ENCODE measurements around the gene ZNF839.

ZNF839 gene

GRCh38 chr14:102371361-102371760, 51.8 kb downstream of the ZNF839 start:
- no peaks in the 10 kb centered on the region for H3K27me3 ChIP-seq (ENCODE audit: insufficient read depth, low read depth)
- no peak overlapping the region for H2AFZ ChIP-seq (ENCODE audit: low read depth)
- H3K4me1 ChIP-seq (ENCODE audit: low read depth, poor library complexity, severe bottlenecking): peaks cover 80% of the 10 kb centered on the region
- no peak overlapping the region for H3K9ac ChIP-seq
- no peaks in the 10 kb centered on the region for H3K36me3 ChIP-seq (ENCODE audit: insufficient read depth)
- no peak overlapping the region for H3K4me3 ChIP-seq (IDR thresholded peaks at IDR 0.05; ENCODE audit: insufficient read depth, low read depth, low read length)
- peak overlapping the region; percentile 46; the same call in 1 of the 2 replicates for H3K27ac ChIP-seq
- no peaks in the 10 kb centered on the region for H4K20me1 ChIP-seq (ENCODE audit: insufficient read depth)
- H3K79me2 ChIP-seq (ENCODE audit: insufficient read depth, low read depth): peaks cover 19% of the 10 kb centered on the region; the same call in 1 of the 2 replicates
- H3K4me2 ChIP-seq: peak overlapping the region; percentile 80
- TF ChIP-seq, protein P1, sequence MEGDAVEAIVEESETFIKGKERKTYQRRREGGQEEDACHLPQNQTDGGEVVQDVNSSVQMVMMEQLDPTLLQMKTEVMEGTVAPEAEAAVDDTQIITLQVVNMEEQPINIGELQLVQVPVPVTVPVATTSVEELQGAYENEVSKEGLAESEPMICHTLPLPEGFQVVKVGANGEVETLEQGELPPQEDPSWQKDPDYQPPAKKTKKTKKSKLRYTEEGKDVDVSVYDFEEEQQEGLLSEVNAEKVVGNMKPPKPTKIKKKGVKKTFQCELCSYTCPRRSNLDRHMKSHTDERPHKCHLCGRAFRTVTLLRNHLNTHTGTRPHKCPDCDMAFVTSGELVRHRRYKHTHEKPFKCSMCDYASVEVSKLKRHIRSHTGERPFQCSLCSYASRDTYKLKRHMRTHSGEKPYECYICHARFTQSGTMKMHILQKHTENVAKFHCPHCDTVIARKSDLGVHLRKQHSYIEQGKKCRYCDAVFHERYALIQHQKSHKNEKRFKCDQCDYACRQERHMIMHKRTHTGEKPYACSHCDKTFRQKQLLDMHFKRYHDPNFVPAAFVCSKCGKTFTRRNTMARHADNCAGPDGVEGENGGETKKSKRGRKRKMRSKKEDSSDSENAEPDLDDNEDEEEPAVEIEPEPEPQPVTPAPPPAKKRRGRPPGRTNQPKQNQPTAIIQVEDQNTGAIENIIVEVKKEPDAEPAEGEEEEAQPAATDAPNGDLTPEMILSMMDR (conservative IDR thresholded peaks at IDR 0.05; ENCODE audit: low read depth, low read length): no peak

DNA sequence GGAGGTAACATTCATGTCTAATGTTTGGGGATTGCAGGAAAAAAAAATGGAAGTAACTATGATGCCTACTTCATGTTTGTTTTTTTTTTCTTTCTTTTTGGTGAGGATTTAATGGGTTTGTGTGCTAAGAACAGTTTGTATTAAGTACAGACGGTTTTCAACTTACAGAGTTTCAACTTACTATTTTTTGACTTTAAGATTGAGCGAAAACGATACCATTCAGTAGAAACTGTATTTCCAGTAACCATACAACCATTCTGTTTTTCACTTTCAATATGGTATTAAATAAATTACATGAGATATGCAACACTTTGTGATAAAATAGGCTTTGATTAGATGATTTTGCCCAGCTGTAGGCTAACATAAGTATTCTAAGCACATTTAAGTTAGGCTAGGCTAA, 53.6 kb downstream of the ZNF839 start:
- H3K27me3 ChIP-seq (ENCODE audit: insufficient read depth, low read depth): no peaks in the 10 kb centered on the region
- peaks cover 80% of the 10 kb centered on the region for H3K4me1 ChIP-seq (ENCODE audit: low read depth, poor library complexity, severe bottlenecking)
- peaks cover 10% of the 10 kb centered on the region; the same call in 1 of the 2 replicates for H3K79me2 ChIP-seq (ENCODE audit: insufficient read depth, low read depth)
- TF ChIP-seq, protein P1 (conservative IDR thresholded peaks at IDR 0.05; ENCODE audit: low read depth, low read length): no peak
- peak overlapping the region; percentile 80 for H3K4me2 ChIP-seq
- no peaks in the 10 kb centered on the region for H3K36me3 ChIP-seq (ENCODE audit: insufficient read depth)
- no peaks in the 10 kb centered on the region for H4K20me1 ChIP-seq (ENCODE audit: insufficient read depth)
- H3K27ac ChIP-seq: peak overlapping the region; percentile 46
- no peak overlapping the region for H3K4me3 ChIP-seq (IDR thresholded peaks at IDR 0.05; ENCODE audit: insufficient read depth, low read depth, low read length)
- peak overlapping the region; percentile 9; the same call in 1 of the 2 replicates for H3K9ac ChIP-seq
- H2AFZ ChIP-seq (ENCODE audit: low read depth): no peak overlapping the region

GRCh38 chr14:102374264-102374663, 54.7 kb downstream of the ZNF839 start:
- H4K20me1 ChIP-seq (ENCODE audit: insufficient read depth): no peaks in the 10 kb centered on the region
- peak overlapping the region; percentile 80; the same call in 1 of the 2 replicates for H3K4me2 ChIP-seq
- no peak overlapping the region for H3K27ac ChIP-seq
- no peak overlapping the region for H3K9ac ChIP-seq
- no peaks in the 10 kb centered on the region; the same call in 1 of the 2 replicates for H3K79me2 ChIP-seq (ENCODE audit: insufficient read depth, low read depth)
- H3K4me3 ChIP-seq (IDR thresholded peaks at IDR 0.05; ENCODE audit: insufficient read depth, low read depth, low read length): no peak overlapping the region
- H3K36me3 ChIP-seq (ENCODE audit: insufficient read depth): no peaks in the 10 kb centered on the region
- H3K4me1 ChIP-seq (ENCODE audit: low read depth, poor library complexity, severe bottlenecking): peaks cover 76% of the 10 kb centered on the region
- H3K27me3 ChIP-seq (ENCODE audit: insufficient read depth, low read depth): no peaks in the 10 kb centered on the region
- no peak overlapping the region for H2AFZ ChIP-seq (ENCODE audit: low read depth)
- TF ChIP-seq, protein P1 (conservative IDR thresholded peaks at IDR 0.05; ENCODE audit: low read depth, low read length): no peak

DNA sequence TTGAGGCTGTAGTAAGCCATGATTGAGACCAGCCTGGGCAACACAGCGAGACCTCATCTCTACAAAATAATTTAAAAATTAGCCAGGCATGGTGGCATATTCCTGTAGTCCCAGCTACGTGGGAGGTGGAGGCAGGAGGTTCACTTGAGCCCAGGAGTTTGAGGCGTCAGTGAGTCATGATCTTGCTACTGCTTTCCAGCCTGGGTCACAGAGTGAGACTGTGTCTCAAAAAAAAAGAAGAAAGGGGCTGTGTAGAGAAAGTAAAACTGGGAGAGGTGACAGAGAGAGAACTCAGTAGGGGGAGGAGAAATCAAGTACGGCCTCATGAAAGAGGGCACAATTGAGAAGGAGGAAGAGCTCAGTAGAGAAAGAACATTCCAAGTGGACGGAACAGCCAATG, 55.6 kb downstream of the ZNF839 start:
- no peak overlapping the region for H2AFZ ChIP-seq (ENCODE audit: low read depth)
- no peaks in the 10 kb centered on the region; the same call in 1 of the 2 replicates for H3K79me2 ChIP-seq (ENCODE audit: insufficient read depth, low read depth)
- H3K4me2 ChIP-seq: no peak overlapping the region; the same call in 1 of the 2 replicates
- no peaks in the 10 kb centered on the region for H3K36me3 ChIP-seq (ENCODE audit: insufficient read depth)
- TF ChIP-seq, protein P1 (conservative IDR thresholded peaks at IDR 0.05; ENCODE audit: low read depth, low read length): no peak
- no peaks in the 10 kb centered on the region for H4K20me1 ChIP-seq (ENCODE audit: insufficient read depth)
- H3K27ac ChIP-seq: no peak overlapping the region
- H3K4me1 ChIP-seq (ENCODE audit: low read depth, poor library complexity, severe bottlenecking): peaks cover 74% of the 10 kb centered on the region
- H3K27me3 ChIP-seq (ENCODE audit: insufficient read depth, low read depth): no peaks in the 10 kb centered on the region
- H3K4me3 ChIP-seq (IDR thresholded peaks at IDR 0.05; ENCODE audit: insufficient read depth, low read depth, low read length): no peak overlapping the region
- no peak overlapping the region for H3K9ac ChIP-seq
